HG02610 (cell line): ENCODE results near the gene EFCAB12.
A peak's percentile ranks its signal among the peaks of the same experiment; 100 is the strongest.

Experiments used
- ATAC-seq: cut with Tn5 transposase; IDR thresholded peaks from one replicate; pipeline ENCODE4 v1.9.1; 2021; ENCODE audit warnings: mild to moderate bottlenecking, moderate library complexity; ENCODE audit not compliant: unreplicated experiment

Gene EFCAB12

DNA sequence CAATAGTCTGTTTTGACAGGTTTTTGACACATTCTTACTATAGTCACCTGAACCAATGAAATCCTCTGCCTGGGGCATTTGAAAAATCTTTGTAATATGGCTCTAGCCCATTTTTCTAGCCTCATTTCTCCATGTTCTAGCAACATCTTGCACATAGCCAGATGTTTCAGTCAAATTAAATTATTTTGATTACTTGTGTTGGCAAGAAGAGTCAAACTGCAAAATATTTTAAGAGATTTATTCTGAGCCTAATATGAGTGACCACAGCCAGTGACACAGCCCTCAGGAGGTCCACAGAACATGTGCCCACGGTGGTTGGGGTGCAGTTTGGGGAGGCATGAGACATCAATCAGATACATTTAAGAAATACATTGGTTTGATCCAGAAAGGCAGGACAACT, 18.5 kb upstream of the EFCAB12 start:
- ATAC-seq = no peak

DNA sequence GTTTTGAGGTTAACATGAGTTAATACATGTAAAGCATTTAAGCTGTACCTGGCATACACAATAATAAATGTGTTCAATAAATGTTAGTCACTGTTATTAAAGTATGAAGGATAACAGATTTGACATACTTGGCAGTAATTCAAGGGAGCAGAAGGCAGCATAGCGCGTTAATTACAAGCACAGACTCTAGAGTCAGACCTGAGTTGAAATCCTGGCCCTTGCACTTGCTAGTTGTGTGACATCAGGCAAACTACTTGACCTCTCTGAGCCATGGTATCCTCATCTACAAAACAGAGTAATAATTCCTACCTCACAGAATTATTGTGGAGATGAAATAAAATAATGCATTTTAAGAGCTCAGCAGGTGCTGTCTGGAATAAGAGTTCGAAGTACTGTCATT, 17.0 kb upstream of the EFCAB12 start:
- no peak for ATAC-seq

DNA sequence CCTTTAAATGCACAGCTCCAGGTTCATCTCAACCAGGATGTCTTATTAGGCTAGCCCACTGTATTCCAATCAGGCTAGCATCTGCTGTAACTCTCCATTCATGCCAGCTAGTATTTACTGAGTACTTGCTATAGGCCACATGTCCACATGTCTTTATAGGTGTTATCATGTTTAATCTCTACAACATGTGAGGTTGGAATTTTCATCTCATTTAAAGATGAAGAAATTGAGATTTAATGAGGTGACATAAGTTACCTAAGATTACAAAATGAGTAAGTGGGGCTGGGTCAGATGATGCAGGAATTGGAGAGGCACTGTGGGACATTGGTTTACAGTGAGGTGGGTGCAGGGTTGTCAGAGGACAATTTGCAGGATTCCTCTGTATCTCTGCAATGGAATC, 14.5 kb upstream of the EFCAB12 start:
- ATAC-seq = no peak

DNA sequence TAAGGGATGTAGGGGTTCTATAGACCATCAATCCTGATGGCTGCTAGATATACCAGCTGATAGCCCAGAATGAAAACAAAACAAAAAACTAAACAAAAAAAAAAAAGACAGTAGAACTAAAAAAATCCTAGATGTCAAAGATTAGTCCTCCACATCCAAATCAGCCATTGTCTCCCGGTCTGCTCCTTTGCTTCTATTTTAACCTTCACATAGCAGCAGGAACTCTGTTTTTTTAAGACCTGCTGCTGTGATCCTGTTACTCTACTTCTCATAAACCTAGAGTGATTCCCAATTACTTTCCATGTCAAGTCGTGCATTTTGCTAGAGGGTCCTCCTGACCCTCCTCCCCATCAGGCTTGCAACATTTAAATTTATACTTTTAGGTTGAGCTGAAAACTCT, 14.1 kb upstream of the EFCAB12 start:
- ATAC-seq = no peak

DNA sequence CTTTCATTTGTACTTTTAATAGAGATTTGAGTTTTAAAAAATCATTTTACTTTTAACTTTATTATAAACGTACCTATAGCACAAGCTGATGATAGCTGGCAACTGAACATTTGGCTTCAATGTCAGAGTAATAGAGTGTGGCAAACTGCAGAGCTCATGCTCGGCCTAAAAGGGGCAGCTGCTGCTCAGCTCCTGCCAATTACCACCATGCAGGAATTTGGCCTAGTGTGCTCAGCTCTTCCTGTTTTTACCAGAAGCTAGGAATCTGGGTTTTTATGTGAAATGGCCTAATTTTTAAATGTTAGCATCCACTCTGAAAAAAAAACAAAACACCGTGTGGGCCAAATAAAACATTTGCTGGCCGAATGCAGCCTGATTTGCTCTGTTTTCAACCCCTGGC, 13.3 kb upstream of the EFCAB12 start:
- ATAC-seq = no peak

DNA sequence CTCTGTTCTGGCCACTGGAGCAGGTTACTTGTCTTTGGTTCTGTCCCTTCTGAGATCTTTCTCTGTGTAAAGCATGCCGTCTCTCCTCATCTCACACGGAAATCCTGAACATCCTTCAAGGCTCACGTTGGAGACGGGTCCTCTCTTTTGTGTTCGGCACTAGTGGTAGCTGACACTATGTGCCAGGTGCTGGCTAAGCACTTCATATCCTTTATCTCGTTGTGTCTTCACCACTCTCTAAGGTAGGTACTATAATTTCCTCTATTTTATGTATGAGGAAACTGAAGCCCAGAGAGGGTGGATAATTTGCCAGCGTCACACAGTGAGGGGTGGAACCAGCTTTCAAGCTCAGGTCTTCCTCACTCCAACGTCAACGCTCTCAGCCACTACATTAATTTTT, 12.8 kb upstream of the EFCAB12 start:
- ATAC-seq = no peak

DNA sequence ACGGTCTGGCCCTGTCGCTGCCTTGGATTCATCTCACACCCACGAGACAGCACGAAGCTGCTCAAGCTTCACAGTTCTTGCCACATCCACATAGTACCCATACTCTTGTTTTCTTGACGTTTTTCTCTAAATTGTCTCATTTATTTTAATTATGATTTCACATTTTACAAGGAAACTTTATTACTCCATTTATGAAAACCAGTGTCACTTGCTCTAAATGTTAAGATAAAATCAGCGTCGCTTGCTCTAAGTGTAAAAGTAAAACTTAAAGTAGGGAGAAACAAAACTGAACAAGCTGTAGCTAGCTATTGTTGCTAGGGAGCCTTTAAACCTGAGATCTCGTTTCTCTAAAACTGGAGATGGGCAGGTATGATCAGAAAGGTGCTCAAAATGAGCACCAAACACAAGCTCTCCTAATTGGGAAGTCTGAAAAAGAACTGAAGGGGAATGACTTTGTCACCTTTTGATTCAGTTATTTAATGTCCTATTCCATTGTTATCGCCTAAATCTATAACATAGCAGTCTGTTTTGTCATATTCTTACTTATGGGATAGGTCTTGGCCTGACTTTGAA, 12.3 kb upstream of the EFCAB12 start:
- no peak for ATAC-seq

DNA sequence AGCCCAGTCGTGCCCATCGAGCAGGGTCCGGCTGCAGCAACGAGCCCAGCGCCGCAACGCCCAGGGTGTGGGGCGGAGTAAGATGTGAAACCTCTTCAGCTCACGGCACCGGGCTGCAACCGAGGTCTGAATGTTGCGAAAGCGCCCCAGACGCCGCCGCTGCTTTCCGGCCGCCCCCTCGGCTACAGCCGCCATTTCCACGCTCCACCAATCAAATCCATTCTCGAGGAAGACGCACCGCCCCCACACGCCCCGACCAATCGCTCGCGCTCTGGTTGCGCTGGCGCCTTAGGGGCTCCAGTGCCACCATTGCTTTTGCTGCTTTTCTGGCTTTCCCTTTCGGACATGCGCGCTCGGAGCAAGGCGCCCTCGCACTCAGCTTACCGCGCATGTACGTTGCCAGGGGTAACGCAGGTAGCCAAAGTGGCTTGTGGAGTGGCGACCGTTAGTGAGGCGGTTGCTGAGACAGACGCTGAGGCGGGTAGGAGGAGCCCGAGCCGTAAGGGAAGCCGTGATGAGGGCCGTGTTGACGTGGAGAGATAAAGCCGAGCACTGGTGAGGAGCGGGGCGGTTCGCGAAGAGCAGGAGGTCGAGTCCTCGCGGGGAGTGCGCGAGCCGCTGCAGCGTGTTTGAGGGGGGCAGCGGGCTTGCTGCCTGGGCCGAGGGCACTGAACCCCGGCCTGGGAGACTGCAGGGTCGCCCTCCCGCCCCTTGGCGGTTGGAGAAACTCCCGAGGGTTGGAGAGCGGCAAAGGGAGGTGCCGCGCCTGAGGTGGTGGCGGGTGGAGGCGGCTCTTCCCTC, 11.6 kb upstream of the EFCAB12 start, which contains the start of the genes IFT122 and MBD4:
TSS of gene IFT122 (plus strand) at position 408 of the 801 bp plus-strand sequence. CDS start at position 515, 107 bp downstream.
TSS of gene MBD4 (minus strand) at position 132 of the 801 bp plus-strand sequence. CDS start at position 17, 115 bp downstream.
- ATAC-seq = peak; percentile 92

DNA sequence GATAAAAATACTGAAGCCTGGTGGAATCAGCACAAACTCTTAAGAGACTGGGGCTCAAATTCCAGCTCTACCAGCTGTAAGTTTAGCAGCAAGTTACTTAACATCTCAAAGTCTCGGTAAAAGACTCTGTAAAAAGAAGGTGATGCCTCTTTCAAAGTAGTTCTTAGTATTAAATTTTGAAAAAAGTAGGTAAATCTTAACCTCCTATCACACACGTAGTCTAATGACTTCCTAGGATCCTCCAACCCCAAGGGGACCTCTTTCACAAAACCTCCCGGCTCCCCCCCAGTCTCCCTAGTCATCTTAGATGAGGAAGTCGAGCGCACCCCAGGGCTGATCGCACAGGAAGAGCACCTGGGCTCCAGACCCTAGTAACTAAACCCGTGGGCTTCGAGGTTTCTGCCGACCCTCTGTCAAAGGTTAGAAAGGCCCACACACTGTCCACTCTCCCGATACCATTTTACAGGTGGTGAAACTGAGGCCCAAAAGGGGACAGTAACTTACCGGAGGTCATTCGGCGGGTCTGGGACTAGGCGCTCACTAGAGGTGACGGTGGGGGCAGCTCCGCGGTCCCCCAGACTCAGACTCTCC, 10.9 kb upstream of the EFCAB12 start:
- ATAC-seq = no peak

DNA sequence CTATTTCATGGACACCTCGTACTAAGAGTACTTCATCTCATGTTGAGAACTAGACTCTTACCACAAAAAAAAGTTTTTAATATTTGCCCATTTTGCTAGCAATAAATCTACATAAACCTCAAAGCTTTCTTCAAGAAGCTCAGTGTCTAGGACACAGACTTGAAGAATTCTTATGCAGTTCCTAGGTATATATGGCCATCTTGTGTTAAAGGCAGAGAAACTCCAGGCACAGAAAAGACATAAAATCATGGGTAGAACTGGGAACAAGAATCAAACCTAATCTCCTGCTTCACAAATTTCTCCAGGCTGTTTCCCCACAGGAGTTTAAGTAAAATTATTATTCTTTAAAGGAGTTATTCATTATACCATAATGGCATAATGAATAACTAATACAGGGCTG, 6.9 kb upstream of the EFCAB12 start:
- ATAC-seq = no peak

DNA sequence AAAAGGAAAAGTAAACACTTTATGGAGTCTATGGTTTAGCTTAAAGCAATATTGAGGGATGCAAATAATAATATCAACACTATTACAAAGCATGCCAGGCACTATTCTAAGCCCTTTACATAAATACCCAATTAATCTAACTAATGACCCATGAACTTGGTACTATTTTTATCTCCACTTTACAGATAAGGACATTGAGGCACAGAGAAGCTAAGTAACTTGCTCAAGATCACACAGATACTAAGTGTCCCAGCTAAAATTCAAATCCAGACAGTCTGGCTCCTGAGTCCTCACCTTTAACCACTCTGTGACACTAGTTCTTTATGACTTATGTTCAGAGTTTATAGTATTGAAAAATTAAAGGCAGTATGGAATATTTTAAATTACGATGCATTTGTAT, 5.7 kb upstream of the EFCAB12 start:
- no peak for ATAC-seq

DNA sequence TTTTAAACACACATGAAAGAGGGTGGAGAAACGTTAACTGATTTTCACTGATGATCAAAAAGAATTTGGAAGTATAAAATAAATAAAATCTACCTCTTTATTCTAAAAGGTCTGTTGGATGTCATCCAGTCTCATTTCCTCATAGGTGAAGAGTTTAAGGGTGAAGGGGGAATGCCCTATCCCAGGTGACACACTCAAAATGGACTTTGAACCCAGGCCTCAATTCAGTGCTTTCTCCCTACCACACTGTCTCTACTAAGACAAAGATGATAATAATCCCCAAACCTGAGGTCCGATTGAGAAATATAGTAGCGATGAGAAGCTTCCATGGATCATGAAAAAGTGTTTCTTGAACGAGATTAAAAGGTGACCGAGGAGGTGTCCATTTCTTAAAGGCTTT, 5.1 kb upstream of the EFCAB12 start:
- no peak for ATAC-seq

DNA sequence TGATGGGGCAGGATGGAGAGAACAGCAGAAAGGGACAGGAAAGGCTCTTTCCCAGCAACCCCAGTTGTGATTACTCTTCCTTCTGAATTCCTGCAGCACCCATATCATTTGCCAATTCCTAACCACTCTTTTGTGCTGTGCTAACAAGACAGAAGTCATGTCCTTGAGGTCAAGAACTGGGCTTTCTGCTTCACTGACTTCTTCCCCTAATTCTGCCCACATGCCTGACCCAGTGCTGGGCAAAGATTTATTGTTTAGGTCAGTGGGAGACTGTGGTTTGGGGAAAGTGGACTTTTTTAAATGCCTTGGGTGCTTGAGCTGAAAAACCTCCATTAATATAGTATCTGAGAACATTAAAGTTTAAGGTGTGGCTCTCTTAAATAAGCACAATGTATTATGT, 4.2 kb upstream of the EFCAB12 start:
- no peak for ATAC-seq

DNA sequence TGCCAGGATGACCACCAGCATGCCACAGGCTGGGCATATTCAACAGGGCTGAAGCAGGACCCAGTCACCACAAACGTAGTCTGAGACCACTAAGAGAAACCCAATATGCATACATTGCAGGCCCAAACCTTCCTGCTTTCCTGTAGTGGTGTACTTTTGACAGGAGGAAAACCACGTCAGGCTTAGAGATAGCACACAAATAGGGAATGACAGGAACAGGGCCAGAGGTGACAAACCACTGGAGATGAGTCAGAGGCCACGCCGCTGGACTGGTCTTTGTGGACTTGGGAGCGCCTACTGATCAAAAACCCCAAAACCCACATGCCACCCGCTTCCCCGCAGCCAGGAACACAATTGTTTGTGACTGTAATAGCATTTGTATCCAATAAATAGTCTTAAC, 3.6 kb upstream of the EFCAB12 start:
- ATAC-seq = no peak

DNA sequence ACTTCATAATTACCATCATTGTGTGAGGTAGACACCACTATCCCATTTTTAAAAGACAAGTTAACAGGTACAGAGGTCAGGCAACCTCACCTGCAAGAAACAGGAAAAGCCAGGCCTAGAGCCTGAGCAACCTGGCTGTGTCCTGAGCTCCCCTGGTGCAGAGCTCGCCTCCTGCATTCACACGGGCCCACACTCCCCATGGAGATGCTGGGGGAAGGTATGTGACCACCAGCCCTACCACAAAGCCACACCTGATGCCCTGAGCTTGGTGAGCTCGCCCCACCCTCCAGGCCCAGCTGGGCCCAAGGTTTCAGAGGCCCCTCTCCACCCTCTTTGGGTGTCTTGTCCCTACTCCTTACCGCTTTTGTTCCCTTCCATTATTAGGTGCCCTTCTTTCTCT, 1.2 kb upstream of the EFCAB12 start:
- no peak for ATAC-seq

DNA sequence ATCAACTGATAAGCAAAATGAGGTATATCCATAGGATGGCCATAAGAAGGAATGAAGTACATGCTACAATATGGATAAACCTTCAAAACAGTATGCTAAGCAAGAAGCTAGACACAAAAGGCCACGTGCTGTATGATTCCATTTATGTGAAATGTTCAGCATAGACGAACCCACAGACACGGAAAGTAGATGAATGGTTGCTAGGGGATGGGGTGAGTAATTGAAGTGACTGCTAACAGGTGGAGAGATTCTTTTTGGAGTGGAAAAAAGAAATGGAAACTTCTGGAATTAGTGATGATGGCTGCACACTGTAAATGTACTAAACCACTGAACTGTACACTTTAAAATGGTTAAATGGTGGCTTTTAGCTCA, 630 bp upstream of the EFCAB12 start:
- ATAC-seq = no peak

DNA sequence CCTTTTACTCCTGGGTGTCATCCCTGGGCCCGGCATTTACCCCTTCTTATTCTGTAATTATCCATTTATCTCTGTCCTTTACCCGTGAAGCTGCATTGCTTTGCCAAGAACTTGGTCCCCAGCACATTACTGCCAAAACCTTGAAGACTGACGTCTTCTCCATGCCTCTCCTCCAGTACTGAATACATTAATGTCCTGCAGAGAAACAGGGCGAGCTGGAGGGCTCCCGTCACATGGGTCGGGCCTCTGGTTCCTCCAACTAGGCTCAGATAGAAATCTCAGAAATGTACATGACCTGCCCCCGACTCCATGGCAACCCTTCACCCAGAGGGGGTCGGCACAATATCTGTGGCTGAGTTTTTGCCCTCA, 445 bp downstream of the EFCAB12 start:
- no peak for ATAC-seq

DNA sequence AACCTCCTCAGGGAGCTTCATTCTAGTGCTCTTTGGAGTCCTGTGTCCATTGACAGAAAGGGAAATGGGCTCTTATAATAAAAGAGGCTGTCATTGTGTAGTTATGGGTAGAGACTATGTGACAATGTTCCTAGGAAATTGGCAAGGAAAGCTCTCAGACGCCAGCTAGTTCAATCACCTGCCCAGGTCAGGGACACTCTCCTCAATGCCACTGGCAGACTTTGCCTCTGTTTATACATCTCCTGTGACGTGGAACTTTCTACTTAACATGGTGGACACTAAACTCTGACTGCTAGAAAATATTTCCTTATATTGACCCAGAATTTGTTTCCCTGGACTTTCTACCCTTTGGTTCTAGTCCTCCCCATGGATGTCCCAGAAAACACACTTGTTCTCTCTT, 2.8 kb downstream of the EFCAB12 start:
- ATAC-seq = no peak

DNA sequence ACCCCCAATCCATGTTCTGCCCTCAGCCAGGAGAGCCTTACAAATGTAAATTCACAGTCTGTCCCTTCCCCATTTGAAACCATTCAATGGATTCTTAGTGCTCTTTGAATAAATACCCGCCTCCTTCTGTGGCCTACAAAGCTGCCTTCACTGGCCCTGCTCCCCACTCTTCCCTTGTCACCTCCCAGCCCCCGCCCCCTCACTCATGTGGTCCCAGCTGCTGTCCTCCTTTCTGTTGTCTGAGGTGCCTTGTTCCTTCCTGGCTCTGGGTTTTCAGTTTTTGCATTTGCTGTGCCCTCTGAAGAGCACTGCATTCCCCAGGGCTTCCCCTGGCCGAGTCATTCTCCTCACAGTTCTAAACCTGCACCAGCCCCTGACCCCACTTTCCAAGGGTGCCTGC, 3.2 kb downstream of the EFCAB12 start:
- no peak for ATAC-seq

DNA sequence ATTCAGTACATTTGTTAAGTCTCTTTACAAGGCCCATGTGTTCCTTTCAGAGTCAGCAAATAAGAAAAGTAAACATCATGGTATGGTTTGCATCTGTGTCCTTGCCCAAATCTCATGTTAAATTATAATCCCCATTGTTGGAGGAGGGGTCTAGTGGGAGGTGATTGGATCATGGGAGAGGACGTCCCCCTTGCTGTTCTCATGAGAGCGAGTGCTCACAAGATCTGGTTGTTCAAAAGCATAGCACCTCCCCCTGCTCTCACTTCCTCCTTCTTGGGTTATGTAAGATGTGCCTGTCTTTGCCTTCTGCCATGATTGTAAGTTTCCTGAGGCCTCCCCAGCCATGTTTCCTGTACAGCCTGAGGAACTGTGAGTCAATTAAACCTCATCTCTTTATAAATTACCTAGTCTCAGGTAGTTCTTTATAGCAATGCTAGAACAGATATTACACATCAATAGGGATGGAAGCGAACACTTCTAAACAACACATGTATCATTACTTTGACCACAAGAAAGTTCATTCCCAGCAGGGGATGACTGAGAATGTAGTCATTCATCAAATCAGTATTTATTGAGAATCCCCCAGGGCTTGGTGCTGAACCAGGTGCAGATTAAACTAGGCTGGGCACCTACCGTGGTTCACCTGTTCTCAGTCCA, 4.1 kb downstream of the EFCAB12 start:
- no peak for ATAC-seq

DNA sequence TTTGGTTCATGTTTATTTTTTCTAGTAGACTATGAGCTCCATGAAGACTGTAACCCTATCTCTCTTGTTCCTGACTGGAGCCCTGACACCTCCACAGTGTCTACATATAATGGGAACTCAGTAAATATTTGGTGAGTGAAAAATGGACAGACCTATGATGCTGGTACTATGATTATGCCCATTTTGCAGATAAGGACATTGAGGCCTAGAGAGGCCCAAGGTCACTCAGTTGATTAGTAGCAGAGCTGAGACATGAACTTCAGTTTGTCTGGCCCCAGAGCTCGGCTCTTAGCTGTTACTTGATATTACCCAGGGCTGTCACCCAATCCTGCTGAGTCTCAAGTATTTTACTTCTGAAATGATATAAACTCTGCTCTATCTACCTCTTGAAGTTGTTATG, 5.5 kb downstream of the EFCAB12 start:
- ATAC-seq = no peak
